ENCODE data around the gene TSTD1. TPM values are rescaled to one million over a fixed set of nuclear protein-coding genes. Genes with fewer than 3 reads are reported as not detected.
A peak's percentile ranks its signal among the peaks of the same experiment; 100 is the strongest.

TSTD1 gene
- total and polyA plus RNA-seq, 7 donors, result 2.5 to 33.9 (median 10.4) TPM

DNA sequence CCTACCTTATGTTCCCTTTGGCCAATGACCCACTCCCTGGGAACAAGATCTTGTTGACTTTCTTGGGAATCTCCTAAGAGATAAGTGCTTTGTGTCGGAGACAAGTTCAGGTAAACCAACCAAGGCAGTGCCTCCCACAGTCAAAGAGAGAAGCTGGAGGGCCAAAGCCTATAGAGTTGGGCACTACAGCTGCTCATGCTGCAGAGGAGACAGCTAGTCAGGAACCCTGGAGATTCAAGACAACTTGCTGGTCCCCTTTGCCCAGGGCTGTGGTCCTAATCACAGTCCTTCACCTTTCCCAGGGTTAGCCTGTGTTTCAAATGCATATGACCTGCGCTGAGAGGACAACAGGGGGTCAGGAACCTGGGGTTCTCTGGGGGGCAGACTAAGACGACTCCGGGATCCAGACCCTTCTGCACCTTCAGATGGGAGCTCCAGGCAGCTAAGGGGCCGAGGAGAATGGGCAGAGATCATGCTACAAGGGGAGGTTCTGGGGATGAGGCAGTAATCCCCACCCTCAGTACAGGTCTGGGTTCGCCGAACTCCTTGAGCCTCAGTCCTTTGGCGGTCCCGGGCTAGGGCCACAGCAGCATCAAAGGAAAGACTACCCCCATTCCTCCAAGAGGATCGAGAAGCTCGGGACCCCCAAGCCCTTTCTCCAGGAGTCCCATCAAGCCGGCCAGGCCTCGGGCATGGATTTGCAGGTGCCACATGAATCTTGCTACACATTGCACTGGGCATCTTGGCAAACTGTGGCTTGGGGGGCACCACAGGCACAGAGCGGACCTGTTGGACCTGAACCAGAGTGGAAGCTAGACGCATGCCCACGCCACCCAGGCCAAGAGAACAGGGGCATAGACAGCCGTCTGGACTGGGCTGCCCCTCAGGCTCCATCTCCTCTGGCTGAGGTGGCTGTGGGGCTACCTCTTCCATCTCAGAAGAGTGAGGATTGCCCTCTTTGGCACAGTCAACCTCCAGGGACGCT, 9.0 kb upstream of the TSTD1 start:
- no peak for ATAC-seq
- peaks cover 15% of the 10 kb centered on the region for H3K4me1 ChIP-seq
- WGBS, 3 donors, result 94 to 96% (median 94%) methylated on average over 18 of the region's 18 CpGs
- no peak for TF ChIP-seq CTCF (IDR thresholded peaks at IDR 0.05)
- H3K36me3 ChIP-seq (ENCODE audit: insufficient read depth in 1 of 2, low read depth in 1 of 2), result peaks cover 0 to 4% of the 10 kb centered on the region in 2 donors
- DNase-seq, result no peak
- no peaks in the 10 kb centered on the region for H3K9me3 ChIP-seq
- H3K27me3 ChIP-seq (ENCODE audit: insufficient read depth in 3 of 3, low read length in 2 of 3), result peaks cover 0 to 2% (median 0%) of the 10 kb centered on the region in 3 donors
- no peak overlapping the region for H3K4me3 ChIP-seq
- intact Hi-C loops (cut with DNase I), result loop anchor here (5.0 kb wide), 2 partner anchors 85 to 105 kb away; partner anchors contain the start of genes DEDD (in 1 of the 2) and UFC1 (in 1 of the 2)
- no peak overlapping the region for H3K27ac ChIP-seq

GRCh38 chr1:161046605-161047228, 8.0 kb upstream of the TSTD1 start:
- H3K4me3 ChIP-seq, result peak overlapping the region; percentile 88
- peak overlapping the region; percentile 91 for H3K27ac ChIP-seq
- H3K27me3 ChIP-seq (ENCODE audit: insufficient read depth in 3 of 3, low read length in 2 of 3), result peaks cover 0 to 2% (median 0%) of the 10 kb centered on the region in 3 donors
- WGBS, 3 donors, result 62 to 87% (median 77%) methylated on average over 2 of the region's 2 CpGs
- H3K9me3 ChIP-seq, result no peaks in the 10 kb centered on the region
- intact Hi-C loops (cut with DNase I), result loop anchor here (5.0 kb wide), 2 partner anchors 86 to 106 kb away; partner anchors contain the start of genes DEDD (in 1 of the 2) and UFC1 (in 1 of the 2)
- no peak for TF ChIP-seq CTCF (IDR thresholded peaks at IDR 0.05)
- ATAC-seq (no peak), DNase-seq (no peak)
- H3K4me1 ChIP-seq, result peaks cover 16% of the 10 kb centered on the region
- peaks cover 6 to 15% of the 10 kb centered on the region in 2 donors for H3K36me3 ChIP-seq (ENCODE audit: insufficient read depth in 1 of 2, low read depth in 1 of 2)

DNA sequence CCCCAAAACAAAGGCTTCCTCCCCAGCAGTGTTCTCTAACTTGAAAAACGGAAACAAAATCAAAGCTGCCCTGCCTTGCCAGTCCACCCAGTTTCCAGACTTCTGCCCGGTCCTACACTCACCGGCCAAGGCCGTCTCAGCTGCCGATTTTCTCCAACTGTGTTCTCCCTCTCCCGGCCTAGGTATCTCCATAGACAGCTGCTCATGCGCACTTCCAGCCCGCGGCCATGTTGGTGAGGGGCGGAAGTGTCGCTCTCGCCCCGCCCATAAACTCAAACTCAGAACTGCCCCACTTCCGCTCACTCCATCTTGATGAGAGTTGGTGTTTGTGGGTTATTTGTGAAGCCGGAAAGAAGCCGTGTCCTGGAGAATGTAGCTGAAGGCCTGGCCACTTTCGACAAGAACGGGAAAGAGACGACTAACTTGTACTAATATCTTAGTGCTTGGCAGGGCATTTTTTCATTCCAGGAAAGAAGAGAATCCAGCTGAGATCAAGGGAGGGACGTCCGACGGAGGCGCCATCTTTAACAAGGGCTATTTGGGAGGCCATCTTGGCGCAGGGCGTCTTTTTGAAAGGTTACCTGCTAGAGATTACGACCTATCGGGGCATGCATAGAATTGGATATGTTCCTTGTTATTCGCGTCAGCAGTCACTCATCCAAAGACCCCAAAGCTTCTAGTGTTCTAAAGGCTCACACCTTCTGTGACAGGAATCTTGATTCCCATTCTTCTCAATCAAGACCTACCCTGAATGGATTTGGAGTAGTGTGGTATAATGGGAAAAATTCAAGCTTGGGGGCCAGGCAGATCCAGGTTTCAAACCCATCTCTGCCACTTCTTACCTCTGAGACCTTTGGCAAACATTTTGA, 7.2 kb upstream of the TSTD1 start, which contains the start of gene USF1:
TSS of gene USF1 (minus strand) at position 242 of the 869 bp plus-strand sequence. CDS start 2,702 bp downstream, outside the sequence.
- H3K9me3 ChIP-seq, result no peaks in the 10 kb centered on the region
- DNase-seq, result peak; percentile 92 to 96
- H3K4me1 ChIP-seq, result peaks cover 16% of the 10 kb centered on the region
- WGBS, 3 donors, result 0 to 1% (median 1%) methylated on average over 29 of the region's 29 CpGs
- intact Hi-C loops (cut with DNase I), result loop anchor here (5.0 kb wide), 2 partner anchors 86 to 106 kb away; partner anchors contain the start of genes DEDD (in 1 of the 2) and UFC1 (in 1 of the 2)
- peak; percentile 98 to 99 (median 98) for ATAC-seq
- peak within 1 kb of the TSS; percentile 88 for H3K4me3 ChIP-seq
- peak within 1 kb of the TSS; percentile 91 for H3K27ac ChIP-seq
- no peak for TF ChIP-seq CTCF (IDR thresholded peaks at IDR 0.05)
- peaks cover 8 to 22% of the 10 kb centered on the region in 2 donors for H3K36me3 ChIP-seq (ENCODE audit: insufficient read depth in 1 of 2, low read depth in 1 of 2)
- H3K27me3 ChIP-seq (ENCODE audit: insufficient read depth in 3 of 3, low read length in 2 of 3), result peaks cover 0 to 2% (median 0%) of the 10 kb centered on the region in 3 donors
